ENCODE measurements around the gene NKX2-1. TPM values are rescaled to one million over a fixed set of nuclear protein-coding genes. Genes with fewer than 3 reads are reported as not detected.

The NKX2-1 gene
- polyA plus RNA-seq, 1 donor: not detected

Other genes with a start within 250 kb of the NKX2-1 start
- gene MBIP, start 199.6 kb downstream of the NKX2-1 start, polyA plus RNA-seq (ENCODE audit: insufficient read length): 24.0 TPM
- gene NKX2-8, start 62.4 kb upstream of the NKX2-1 start, polyA plus RNA-seq (ENCODE audit: insufficient read length): not detected
- gene PAX9, start 141.6 kb upstream of the NKX2-1 start, polyA plus RNA-seq (ENCODE audit: insufficient read length): 0.43 TPM